ENCODE data around the gene C2orf81. TPM values are rescaled to one million over a fixed set of nuclear protein-coding genes. Genes with fewer than 3 reads are reported as not detected.
A peak's percentile ranks its signal among the peaks of the same experiment; 100 is the strongest.

C2orf81 gene
- polyA plus RNA-seq, 1 donor from 2014 or later = 3.3 TPM

- Histone ChIP-seq H3K27ac (ENCODE audit: low read length) (no peak overlapping the region), H3K9me2 (ENCODE audit: insufficient read depth, low read length) (no peaks in the 10 kb centered on the region), H3F3A (ENCODE audit: insufficient read depth, low read length, poor library complexity, severe bottlenecking) (no peaks in the 10 kb centered on the region), H3K9me3 (ENCODE audit: low read length) (no peaks in the 10 kb centered on the region), H4K20me1 (ENCODE audit: insufficient read depth) (no peaks in the 10 kb centered on the region), H3K36me3 (ENCODE audit: insufficient read depth, low read length) (no peaks in the 10 kb centered on the region), H3K4me3 (ENCODE audit: low read length) (peak overlapping the region; percentile 57), H2AFZ (ENCODE audit: low read depth, low read length) (no peak overlapping the region), H3K9ac (ENCODE audit: low read length) (peak overlapping the region; percentile 45), H3K4me2 (ENCODE audit: low read length) (no peak overlapping the region), H3K27me3 (ENCODE audit: insufficient read depth, low read depth, low read length) (peaks cover 29% of the 10 kb centered on the region), H3K79me2 (replicated peaks; ENCODE audit: insufficient read depth, low read length) (no peaks in the 10 kb centered on the region)
- TF ChIP-seq EZH2 (IDR thresholded peaks at IDR 0.05; ENCODE audit: borderline replicate concordance, insufficient read depth, low read length, poor library complexity, severe bottlenecking) (no peak), SMC3 (conservative IDR thresholded peaks at IDR 0.05; ENCODE audit: poor library complexity) (no peak), EP300 (conservative IDR thresholded peaks at IDR 0.05; ENCODE audit: poor library complexity, severe bottlenecking) (no peak), MXI1 (conservative IDR thresholded peaks at IDR 0.05; ENCODE audit: poor library complexity, severe bottlenecking) (no peak), TAF1 (IDR thresholded peaks at IDR 0.05; ENCODE audit: low read depth) (no peak), RAD21 (conservative IDR thresholded peaks at IDR 0.05) (no peak), REST (IDR thresholded peaks at IDR 0.05; ENCODE audit: borderline replicate concordance) (no peak), POLR2AphosphoS5 (IDR thresholded peaks at IDR 0.05) (no peak)
- TF ChIP-seq, protein P1, sequence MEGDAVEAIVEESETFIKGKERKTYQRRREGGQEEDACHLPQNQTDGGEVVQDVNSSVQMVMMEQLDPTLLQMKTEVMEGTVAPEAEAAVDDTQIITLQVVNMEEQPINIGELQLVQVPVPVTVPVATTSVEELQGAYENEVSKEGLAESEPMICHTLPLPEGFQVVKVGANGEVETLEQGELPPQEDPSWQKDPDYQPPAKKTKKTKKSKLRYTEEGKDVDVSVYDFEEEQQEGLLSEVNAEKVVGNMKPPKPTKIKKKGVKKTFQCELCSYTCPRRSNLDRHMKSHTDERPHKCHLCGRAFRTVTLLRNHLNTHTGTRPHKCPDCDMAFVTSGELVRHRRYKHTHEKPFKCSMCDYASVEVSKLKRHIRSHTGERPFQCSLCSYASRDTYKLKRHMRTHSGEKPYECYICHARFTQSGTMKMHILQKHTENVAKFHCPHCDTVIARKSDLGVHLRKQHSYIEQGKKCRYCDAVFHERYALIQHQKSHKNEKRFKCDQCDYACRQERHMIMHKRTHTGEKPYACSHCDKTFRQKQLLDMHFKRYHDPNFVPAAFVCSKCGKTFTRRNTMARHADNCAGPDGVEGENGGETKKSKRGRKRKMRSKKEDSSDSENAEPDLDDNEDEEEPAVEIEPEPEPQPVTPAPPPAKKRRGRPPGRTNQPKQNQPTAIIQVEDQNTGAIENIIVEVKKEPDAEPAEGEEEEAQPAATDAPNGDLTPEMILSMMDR (IDR thresholded peaks at IDR 0.05; ENCODE audit: poor library complexity, severe bottlenecking) = no peak
Observed at GRCh38 chr2:74439373-74439772, 18.0 kb upstream of the C2orf81 start.

GRCh38 chr2:74438248-74438647 is 16.8 kb upstream of the C2orf81 start:
- H3F3A ChIP-seq (ENCODE audit: insufficient read depth, low read length, poor library complexity, severe bottlenecking) = no peaks in the 10 kb centered on the region
- no peak overlapping the region for H3K4me2 ChIP-seq (ENCODE audit: low read length)
- H2AFZ ChIP-seq (ENCODE audit: low read depth, low read length) = no peak overlapping the region
- H3K4me3 ChIP-seq (ENCODE audit: low read length) = no peak overlapping the region
- peaks cover 29% of the 10 kb centered on the region for H3K27me3 ChIP-seq (ENCODE audit: insufficient read depth, low read depth, low read length)
- no peaks in the 10 kb centered on the region for H3K9me2 ChIP-seq (ENCODE audit: insufficient read depth, low read length)
- no peak overlapping the region for H3K27ac ChIP-seq (ENCODE audit: low read length)
- no peaks in the 10 kb centered on the region for H3K9me3 ChIP-seq (ENCODE audit: low read length)
- no peaks in the 10 kb centered on the region for H4K20me1 ChIP-seq (ENCODE audit: insufficient read depth)
- no peaks in the 10 kb centered on the region for H3K36me3 ChIP-seq (ENCODE audit: insufficient read depth, low read length)
- no peak overlapping the region for H3K9ac ChIP-seq (ENCODE audit: low read length)
- TF ChIP-seq MXI1 (conservative IDR thresholded peaks at IDR 0.05; ENCODE audit: poor library complexity, severe bottlenecking) (no peak), EP300 (conservative IDR thresholded peaks at IDR 0.05; ENCODE audit: poor library complexity, severe bottlenecking) (no peak)
- TF ChIP-seq, protein P1 (IDR thresholded peaks at IDR 0.05; ENCODE audit: poor library complexity, severe bottlenecking) = no peak
- H3K79me2 ChIP-seq (replicated peaks; ENCODE audit: insufficient read depth, low read length) = no peaks in the 10 kb centered on the region

Data from neural cell (in vitro differentiated cells).